RPMI8226 (cell line): ENCODE data around the gene SFMBT1.
"Not testable (repeated sequence)": the region's sequence is repeated elsewhere in the genome, so short reads cannot be mapped to it uniquely, and the experiment has no call there.

Experiments used
- DNase-seq: peaks from one replicate; pipeline ENCODE4 v3.0.0-alpha.2; 2015

The SFMBT1 gene

GRCh38 chr3:53073553-53074365 lies 27.9 kb upstream of the SFMBT1 start:
- no peak for DNase-seq

GRCh38 chr3:53072653-53073552 lies 27.0 kb upstream of the SFMBT1 start:
- DNase-seq, result peak; percentile 71

GRCh38 chr3:53071882-53072431 lies 26.1 kb upstream of the SFMBT1 start:
- no peak for DNase-seq

- DNase-seq, result no peak
Measured at GRCh38 chr3:53069422-53070068, 23.7 kb upstream of the SFMBT1 start.

GRCh38 chr3:53068176-53068575 lies 22.3 kb upstream of the SFMBT1 start:
- no peak for DNase-seq

- no peak for DNase-seq
Measured at GRCh38 chr3:53067567-53067966, 21.7 kb upstream of the SFMBT1 start.

- no peak for DNase-seq
Measured at GRCh38 chr3:53065841-53066480, 20.1 kb upstream of the SFMBT1 start.

- DNase-seq, result no peak
Measured at GRCh38 chr3:53062905-53063304, 17.0 kb upstream of the SFMBT1 start.

- peak; percentile 27 for DNase-seq
Measured at GRCh38 chr3:53056442-53056841, 10.6 kb upstream of the SFMBT1 start.

GRCh38 chr3:53054233-53054632 lies 8.4 kb upstream of the SFMBT1 start:
- DNase-seq, result not testable (repeated sequence)

GRCh38 chr3:53051929-53052328 lies 6.1 kb upstream of the SFMBT1 start:
- no peak for DNase-seq

GRCh38 chr3:53049987-53050386 lies 4.1 kb upstream of the SFMBT1 start:
- no peak for DNase-seq

- DNase-seq, result peak; percentile 86
Measured at GRCh38 chr3:53046171-53047170, 598 bp upstream of the SFMBT1 start.

GRCh38 chr3:53044711-53045517 lies 959 bp downstream of the SFMBT1 start:
- DNase-seq, result peak; percentile 78

GRCh38 chr3:53044371-53044710 lies 1.5 kb downstream of the SFMBT1 start:
- no peak for DNase-seq

GRCh38 chr3:53043738-53044137 lies 2.1 kb downstream of the SFMBT1 start:
- DNase-seq, result no peak

GRCh38 chr3:53042651-53043050 lies 3.2 kb downstream of the SFMBT1 start:
- DNase-seq, result no peak

- no peak for DNase-seq
Measured at GRCh38 chr3:53040351-53040820, 5.5 kb downstream of the SFMBT1 start.

- DNase-seq, result no peak
Measured at GRCh38 chr3:53039376-53039752, 6.5 kb downstream of the SFMBT1 start.

GRCh38 chr3:53038679-53039375 lies 7.0 kb downstream of the SFMBT1 start:
- DNase-seq, result no peak
